ENCODE measurements around the gene SDK2.

Gene SDK2

DNA sequence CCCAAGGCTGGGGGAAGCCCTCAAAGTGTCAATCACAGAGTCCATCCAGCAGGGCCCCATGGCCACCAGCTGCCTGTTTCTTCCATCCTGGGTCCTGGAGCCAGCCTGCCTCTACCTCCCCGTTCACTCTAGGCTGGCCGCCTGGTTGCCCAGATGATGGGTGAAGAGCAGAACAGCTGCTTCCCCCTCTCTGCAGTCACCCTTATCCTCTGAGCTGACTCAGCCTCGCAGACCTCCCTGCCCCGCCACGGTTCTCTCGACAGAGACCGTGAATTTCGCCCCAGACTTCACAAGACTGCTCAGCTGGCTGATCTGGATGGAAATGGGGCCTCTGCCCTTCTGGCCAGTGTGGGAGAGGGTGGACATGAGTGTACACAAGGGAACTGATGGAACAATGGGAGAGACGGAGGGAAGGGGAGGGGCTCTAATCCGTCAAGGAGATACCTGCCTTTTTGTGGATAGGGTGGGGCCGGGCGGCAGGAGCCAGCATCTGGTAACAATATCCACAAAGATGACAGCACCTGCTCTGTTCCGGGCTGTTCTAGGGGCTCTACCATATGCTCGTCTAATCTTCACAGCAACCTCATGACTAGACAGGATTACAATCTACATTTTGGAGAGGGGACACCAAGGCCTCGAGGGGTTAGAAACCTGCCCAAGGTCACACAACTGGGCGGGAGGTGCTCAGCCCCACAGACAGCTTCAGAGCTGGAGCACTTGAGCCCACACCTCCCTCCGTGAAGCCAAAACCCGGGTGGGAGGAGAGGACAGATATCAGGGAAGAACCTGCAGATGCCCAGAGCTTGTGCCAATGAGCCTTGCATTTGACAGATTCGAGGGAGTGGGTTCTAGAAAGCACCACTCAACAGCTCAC, 136.0 kb downstream of the SDK2 start:
- no peaks in the 10 kb centered on the region for H3K36me3 ChIP-seq (ENCODE audit: insufficient read depth, low read depth, low read length)
- H3K4me3 ChIP-seq (ENCODE audit: low read length), result no peak overlapping the region
- H3K9ac ChIP-seq (ENCODE audit: low read depth, low read length), result no peak overlapping the region
- no peak overlapping the region for H3K27ac ChIP-seq (ENCODE audit: low read length)
- H3K4me1 ChIP-seq (ENCODE audit: insufficient read depth, low read length), result no peaks in the 10 kb centered on the region
- H3K9me3 ChIP-seq (ENCODE audit: insufficient read depth, low read depth, low read length), result no peaks in the 10 kb centered on the region
- H3K27me3 ChIP-seq (ENCODE audit: insufficient read depth, low read length), result no peaks in the 10 kb centered on the region; the same call in 1 of the 2 replicates

DNA sequence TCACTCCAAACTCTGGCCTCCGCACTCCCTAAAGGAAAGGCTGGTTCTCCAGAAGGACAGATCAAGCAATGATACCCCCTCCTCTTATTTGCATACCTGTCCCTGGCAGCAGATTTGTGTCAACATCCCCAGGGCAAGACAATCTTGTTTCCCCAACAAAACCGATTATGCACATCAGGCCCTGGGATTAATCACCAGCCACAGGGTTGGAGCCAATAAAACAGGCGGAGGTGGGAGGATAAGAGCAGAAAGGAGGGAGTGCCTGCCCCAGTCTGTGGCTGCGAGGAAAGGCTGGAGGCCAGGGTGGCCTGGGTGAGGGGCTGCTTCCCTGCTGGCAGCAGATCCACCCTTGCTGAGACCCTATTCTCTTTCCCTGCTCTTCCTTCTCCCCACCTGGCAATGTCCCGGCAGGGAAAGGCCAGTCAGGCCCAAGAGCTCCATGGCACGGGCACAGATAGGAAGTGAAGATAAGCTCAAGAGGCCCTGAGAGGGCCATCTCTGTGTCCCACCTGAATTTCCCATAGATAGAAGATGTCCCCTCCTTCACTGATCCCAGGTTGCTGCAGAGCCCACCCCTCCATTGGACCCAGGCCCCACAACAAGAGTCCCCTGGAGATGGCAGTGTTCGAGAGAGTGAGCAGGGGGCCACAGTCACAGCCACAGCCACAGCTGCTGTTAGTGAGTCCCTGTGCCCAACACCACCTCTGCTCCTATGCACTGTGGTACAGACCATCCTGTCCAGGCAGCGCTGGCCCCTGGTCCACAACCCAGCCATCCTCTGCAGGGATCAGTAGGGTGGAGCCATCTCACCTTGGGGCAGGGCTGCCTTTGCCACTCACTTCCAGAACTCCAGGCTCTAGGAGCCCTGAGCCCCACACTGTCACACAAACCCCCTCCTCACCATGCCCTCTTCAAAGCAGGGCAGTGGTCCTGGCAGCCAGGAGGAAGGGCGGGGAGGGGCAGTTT, 137.5 kb downstream of the SDK2 start:
- Histone ChIP-seq H3K4me1 (ENCODE audit: insufficient read depth, low read length) (no peaks in the 10 kb centered on the region), H3K4me3 (ENCODE audit: low read length) (no peak overlapping the region), H3K9ac (ENCODE audit: low read depth, low read length) (no peak overlapping the region), H3K27me3 (ENCODE audit: insufficient read depth, low read length) (no peaks in the 10 kb centered on the region), H3K27ac (ENCODE audit: low read length) (no peak overlapping the region), H3K9me3 (ENCODE audit: insufficient read depth, low read depth, low read length) (no peaks in the 10 kb centered on the region), H3K36me3 (ENCODE audit: insufficient read depth, low read depth, low read length) (no peaks in the 10 kb centered on the region)

DNA sequence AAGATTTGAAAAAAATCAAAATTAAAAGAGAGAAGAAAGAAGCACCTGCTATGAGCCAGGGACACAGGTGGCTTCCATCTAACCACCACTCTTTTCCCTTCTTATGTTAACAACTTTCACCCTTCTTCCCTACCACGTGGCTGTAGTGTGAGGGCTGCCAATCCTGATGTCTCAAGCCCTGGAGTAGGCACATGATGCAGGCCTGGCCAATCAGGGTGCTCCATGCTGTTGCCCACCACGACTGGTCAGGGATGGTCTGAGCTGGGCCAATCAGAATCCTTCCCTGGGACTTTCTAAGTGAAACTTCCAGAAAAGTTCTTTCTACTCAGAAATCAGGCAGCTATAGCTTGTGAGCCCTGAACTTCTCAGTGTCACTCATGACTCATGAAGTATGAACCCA, 140.7 kb downstream of the SDK2 start:
- Histone ChIP-seq H3K36me3 (ENCODE audit: insufficient read depth, low read depth, low read length) (no peaks in the 10 kb centered on the region), H3K9ac (ENCODE audit: low read depth, low read length) (no peak overlapping the region), H3K9me3 (ENCODE audit: insufficient read depth, low read depth, low read length) (no peaks in the 10 kb centered on the region), H3K4me1 (ENCODE audit: insufficient read depth, low read length) (no peaks in the 10 kb centered on the region), H3K4me3 (ENCODE audit: low read length) (no peak overlapping the region), H3K27ac (ENCODE audit: low read length) (no peak overlapping the region), H3K27me3 (ENCODE audit: insufficient read depth, low read length) (no peaks in the 10 kb centered on the region; the same call in 1 of the 2 replicates)

DNA sequence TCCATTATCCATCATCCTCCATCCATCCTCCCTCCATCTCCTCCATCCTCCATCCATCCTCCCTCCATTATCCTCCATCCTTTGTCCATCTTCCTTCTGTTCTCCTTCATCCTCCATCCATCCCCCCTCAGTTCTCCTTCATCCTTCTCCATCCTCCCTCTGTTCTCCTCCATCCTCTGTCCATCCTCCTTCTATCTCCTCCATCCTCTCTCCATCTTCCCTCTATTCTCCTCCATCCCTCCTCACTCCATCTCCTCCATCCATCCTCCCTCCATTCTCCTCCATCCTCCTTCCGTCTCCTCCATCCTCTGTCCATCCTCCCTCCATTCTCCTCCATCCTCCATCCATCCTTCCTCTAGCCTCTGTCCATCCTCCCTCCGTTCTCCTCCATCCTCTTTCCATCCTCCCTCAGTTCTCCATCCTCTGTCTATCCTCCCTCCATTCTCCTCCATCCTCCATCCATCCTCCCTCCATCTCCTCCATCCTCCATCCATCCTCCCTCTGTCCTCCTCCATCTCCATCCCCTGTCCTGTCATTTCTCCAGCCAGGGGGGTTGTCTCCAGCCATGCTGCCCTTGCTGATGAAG, 143.7 kb downstream of the SDK2 start:
- no peak overlapping the region for H3K9ac ChIP-seq (ENCODE audit: low read depth, low read length)
- H3K36me3 ChIP-seq (ENCODE audit: insufficient read depth, low read depth, low read length), result no peaks in the 10 kb centered on the region
- H3K27ac ChIP-seq (ENCODE audit: low read length), result no peak overlapping the region
- no peaks in the 10 kb centered on the region; the same call in 1 of the 2 replicates for H3K27me3 ChIP-seq (ENCODE audit: insufficient read depth, low read length)
- H3K9me3 ChIP-seq (ENCODE audit: insufficient read depth, low read depth, low read length), result no peaks in the 10 kb centered on the region
- no peak overlapping the region for H3K4me3 ChIP-seq (ENCODE audit: low read length)
- H3K4me1 ChIP-seq (ENCODE audit: insufficient read depth, low read length), result no peaks in the 10 kb centered on the region

DNA sequence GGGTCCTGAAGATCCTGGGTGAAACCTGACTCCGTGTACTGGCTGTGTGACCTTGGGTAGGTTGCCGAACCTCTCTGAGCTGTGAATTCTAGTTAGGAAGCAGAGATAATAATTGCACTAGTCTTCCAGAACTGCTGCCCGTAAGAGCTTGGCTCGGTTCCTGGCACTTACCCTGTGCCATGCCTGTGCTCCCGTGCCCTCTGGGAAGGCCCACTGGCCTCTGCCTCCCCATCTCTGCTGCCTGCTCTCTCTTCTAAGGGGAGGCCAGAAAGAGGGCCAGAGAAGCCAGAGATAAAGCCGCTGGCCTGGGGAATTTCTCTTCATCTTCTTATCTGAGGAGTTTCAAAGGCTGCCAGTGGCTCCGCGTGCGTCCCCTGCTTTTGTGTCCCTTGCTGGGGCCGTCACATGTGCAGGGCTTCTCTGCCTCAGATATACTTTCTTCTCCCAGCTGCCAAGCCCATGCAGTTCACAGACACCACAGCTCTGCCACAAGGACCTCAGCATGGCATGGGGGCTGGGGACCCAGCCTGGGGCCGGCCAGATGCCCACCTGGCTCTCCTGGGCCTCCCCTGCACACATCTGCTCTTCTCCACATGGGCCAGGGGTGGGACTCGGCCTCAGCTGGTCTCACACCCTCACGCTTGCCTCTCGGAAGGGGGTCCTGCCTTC, 145.2 kb downstream of the SDK2 start:
- H3K36me3 ChIP-seq (ENCODE audit: insufficient read depth, low read depth, low read length), result no peaks in the 10 kb centered on the region
- H3K27ac ChIP-seq (ENCODE audit: low read length), result no peak overlapping the region
- H3K4me3 ChIP-seq (ENCODE audit: low read length), result no peak overlapping the region
- no peaks in the 10 kb centered on the region for H3K9me3 ChIP-seq (ENCODE audit: insufficient read depth, low read depth, low read length)
- no peaks in the 10 kb centered on the region; the same call in 1 of the 2 replicates for H3K27me3 ChIP-seq (ENCODE audit: insufficient read depth, low read length)
- H3K4me1 ChIP-seq (ENCODE audit: insufficient read depth, low read length), result no peaks in the 10 kb centered on the region
- H3K9ac ChIP-seq (ENCODE audit: low read depth, low read length), result no peak overlapping the region

DNA sequence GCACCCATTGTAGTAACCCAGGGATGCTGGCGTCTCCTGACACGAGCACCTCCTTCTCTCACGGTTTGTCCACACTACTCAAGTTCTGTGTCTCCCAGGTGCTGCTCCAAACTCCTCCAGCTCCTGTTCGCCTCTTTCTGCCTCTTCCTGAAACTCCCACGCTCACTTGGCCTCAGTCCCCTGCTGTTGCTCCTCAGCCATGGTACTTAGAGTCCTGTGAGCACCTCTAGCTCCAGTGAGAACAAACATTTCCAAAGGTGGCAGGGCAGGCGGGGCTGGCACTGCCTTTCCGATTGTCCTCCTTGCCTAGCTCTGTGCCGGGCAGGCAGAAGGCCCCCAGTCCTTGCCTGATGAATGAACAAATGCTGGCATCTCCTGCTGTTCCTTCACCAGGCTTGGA, 146.1 kb downstream of the SDK2 start:
- no peaks in the 10 kb centered on the region for H3K36me3 ChIP-seq (ENCODE audit: insufficient read depth, low read depth, low read length)
- peaks cover under 1% of the 10 kb centered on the region; the same call in 1 of the 2 replicates for H3K4me1 ChIP-seq (ENCODE audit: insufficient read depth, low read length)
- H3K9ac ChIP-seq (ENCODE audit: low read depth, low read length), result no peak overlapping the region
- H3K9me3 ChIP-seq (ENCODE audit: insufficient read depth, low read depth, low read length), result no peaks in the 10 kb centered on the region
- H3K27ac ChIP-seq (ENCODE audit: low read length), result no peak overlapping the region
- no peaks in the 10 kb centered on the region; the same call in 1 of the 2 replicates for H3K27me3 ChIP-seq (ENCODE audit: insufficient read depth, low read length)
- no peak overlapping the region for H3K4me3 ChIP-seq (ENCODE audit: low read length)

DNA sequence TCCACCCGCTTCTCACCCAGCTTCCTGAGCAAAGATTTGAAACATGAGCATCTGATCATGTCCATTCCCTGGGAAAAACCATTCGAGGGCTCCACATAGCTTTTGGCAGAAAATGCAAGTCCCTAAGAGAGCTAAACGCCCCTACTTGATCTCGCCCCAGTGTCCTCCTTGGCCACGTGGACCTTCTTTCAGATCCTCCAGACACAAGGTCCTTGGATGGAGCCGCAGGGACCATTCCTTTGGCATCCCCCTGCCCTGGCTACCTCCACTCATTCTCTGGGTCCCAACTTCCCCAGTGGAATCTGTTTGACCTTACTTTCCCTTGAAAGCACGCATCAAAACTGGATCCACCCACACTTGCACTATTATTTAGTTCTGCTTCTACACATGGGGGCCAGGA, 146.5 kb downstream of the SDK2 start:
- Histone ChIP-seq H3K36me3 (ENCODE audit: insufficient read depth, low read depth, low read length) (no peaks in the 10 kb centered on the region), H3K27me3 (ENCODE audit: insufficient read depth, low read length) (no peaks in the 10 kb centered on the region; the same call in 1 of the 2 replicates), H3K27ac (ENCODE audit: low read length) (no peak overlapping the region), H3K4me3 (ENCODE audit: low read length) (no peak overlapping the region), H3K9ac (ENCODE audit: low read depth, low read length) (no peak overlapping the region), H3K4me1 (ENCODE audit: insufficient read depth, low read length) (peaks cover 5% of the 10 kb centered on the region; the same call in 1 of the 2 replicates), H3K9me3 (ENCODE audit: insufficient read depth, low read depth, low read length) (no peaks in the 10 kb centered on the region)

DNA sequence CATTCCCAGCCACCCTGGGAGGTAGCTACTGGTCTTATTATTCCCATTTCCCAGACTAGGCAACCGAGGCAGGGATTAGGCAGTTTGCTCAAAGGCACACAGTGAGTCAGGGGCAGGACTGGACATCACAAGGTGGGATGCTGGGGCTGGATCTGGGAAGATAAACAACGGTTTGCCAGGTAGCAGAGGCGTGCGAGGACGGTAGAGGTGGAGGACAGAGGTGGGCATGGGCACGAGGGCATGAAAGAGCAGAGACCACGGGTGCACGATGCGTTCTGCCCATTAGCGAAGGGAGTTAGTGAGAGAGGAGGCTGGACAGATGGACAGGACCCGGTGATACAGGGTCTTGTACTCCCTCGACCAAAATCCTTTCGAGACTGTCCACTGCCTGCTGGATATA, 148.0 kb downstream of the SDK2 start:
- Histone ChIP-seq H3K36me3 (ENCODE audit: insufficient read depth, low read depth, low read length) (no peaks in the 10 kb centered on the region), H3K4me3 (ENCODE audit: low read length) (no peak overlapping the region), H3K9ac (ENCODE audit: low read depth, low read length) (no peak overlapping the region), H3K27me3 (ENCODE audit: insufficient read depth, low read length) (no peaks in the 10 kb centered on the region; the same call in 1 of the 2 replicates), H3K27ac (ENCODE audit: low read length) (no peak overlapping the region), H3K9me3 (ENCODE audit: insufficient read depth, low read depth, low read length) (no peaks in the 10 kb centered on the region), H3K4me1 (ENCODE audit: insufficient read depth, low read length) (peaks cover 8% of the 10 kb centered on the region; the same call in 1 of the 2 replicates)

DNA sequence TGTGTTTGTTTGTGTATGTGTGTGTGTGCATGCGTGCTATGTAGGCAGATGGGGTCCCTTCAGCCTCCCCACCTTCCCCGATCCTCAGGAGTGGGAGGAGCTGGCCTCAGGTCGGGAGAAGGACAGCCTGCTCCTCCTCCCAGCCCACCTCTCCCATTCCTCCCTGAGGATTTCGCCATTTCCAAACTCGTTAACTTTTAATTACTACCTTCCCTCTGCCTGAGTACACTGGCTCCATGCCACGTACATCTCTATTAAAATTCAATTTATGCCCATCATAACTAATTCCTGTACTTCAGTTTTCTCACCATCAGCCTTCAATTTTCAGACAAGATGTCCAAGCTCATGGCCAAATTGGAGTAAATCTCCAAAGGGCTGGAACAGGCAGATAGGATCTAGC, 148.6 kb downstream of the SDK2 start:
- Histone ChIP-seq H3K4me3 (ENCODE audit: low read length) (no peak overlapping the region), H3K4me1 (ENCODE audit: insufficient read depth, low read length) (peaks cover 8% of the 10 kb centered on the region; the same call in 1 of the 2 replicates), H3K9me3 (ENCODE audit: insufficient read depth, low read depth, low read length) (no peaks in the 10 kb centered on the region), H3K9ac (ENCODE audit: low read depth, low read length) (no peak overlapping the region), H3K27me3 (ENCODE audit: insufficient read depth, low read length) (no peaks in the 10 kb centered on the region; the same call in 1 of the 2 replicates), H3K36me3 (ENCODE audit: insufficient read depth, low read depth, low read length) (no peaks in the 10 kb centered on the region), H3K27ac (ENCODE audit: low read length) (no peak overlapping the region)

DNA sequence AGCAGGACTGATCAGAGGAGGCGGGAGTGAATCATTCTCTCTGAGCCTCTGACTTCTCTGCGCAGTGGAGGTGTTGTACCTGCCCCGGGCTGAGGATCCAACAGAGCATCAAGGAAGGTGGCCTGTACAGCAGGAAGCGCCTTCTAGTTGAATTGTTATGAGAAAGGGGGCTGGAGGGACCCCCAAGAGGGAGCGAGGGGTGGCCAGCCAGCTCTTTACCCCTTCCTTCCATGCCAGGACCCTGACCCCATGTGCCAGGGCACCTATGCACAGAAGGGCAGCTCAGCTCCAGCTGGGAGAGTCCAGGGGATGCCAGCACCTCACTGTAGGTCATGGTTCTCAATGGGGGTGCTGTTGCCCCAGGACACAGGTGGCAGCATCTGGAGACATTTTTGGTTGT, 149.3 kb downstream of the SDK2 start:
- no peaks in the 10 kb centered on the region for H3K27me3 ChIP-seq (ENCODE audit: insufficient read depth, low read length)
- no peak overlapping the region for H3K9ac ChIP-seq (ENCODE audit: low read depth, low read length)
- H3K4me1 ChIP-seq (ENCODE audit: insufficient read depth, low read length), result peaks cover 8% of the 10 kb centered on the region; the same call in 1 of the 2 replicates
- H3K9me3 ChIP-seq (ENCODE audit: insufficient read depth, low read depth, low read length), result no peaks in the 10 kb centered on the region
- no peak overlapping the region for H3K4me3 ChIP-seq (ENCODE audit: low read length)
- no peak overlapping the region for H3K27ac ChIP-seq (ENCODE audit: low read length)
- H3K36me3 ChIP-seq (ENCODE audit: insufficient read depth, low read depth, low read length), result no peaks in the 10 kb centered on the region
